WTC11 (cell line): ENCODE measurements around the gene MIER2. TPM values are rescaled to one million over a fixed set of nuclear protein-coding genes. Genes with fewer than 3 reads are reported as not detected.
A peak's percentile ranks its signal among the peaks of the same experiment; 100 is the strongest.

ENCODE experiments used
- ATAC-seq: fragments of 200-7000 bp; cut with Tn5 transposase; 2 replicates; pipeline ENCODE4 v1.10.0; 2021; ENCODE audit warnings: mild to moderate bottlenecking, moderate library complexity
- CTCF ChIA-PET: fragments of 300-600 bp; sonication (Branson Sonifier 250); formaldehyde crosslinking; loops from one replicate; lab custom pipeline; 2021; ENCODE audit warnings: antibody characterized with exemption; lab: Charles Lee
- POLR2A ChIA-PET: fragments of 350-600 bp; sonication (Branson Sonifier 250); formaldehyde crosslinking; loops from one replicate; lab custom pipeline; 2021; ENCODE audit warnings: antibody characterized with exemption; lab: Charles Lee
- DNase-seq: peaks from one replicate; pipeline ENCODE4 v3.0.0; 2021; ENCODE audit warnings: low spot score
- H3K27ac Mint-ChIP-seq: 2 replicates; pipeline ENCODE4 v1.8.0; 2021; ENCODE audit warnings: mixed read lengths
- H3K27me3 Mint-ChIP-seq: 2 replicates; pipeline ENCODE4 v1.8.0; 2021; ENCODE audit warnings: low read depth, mild to moderate bottlenecking, moderate library complexity, mixed read lengths
- H3K36me3 Mint-ChIP-seq: 2 replicates; pipeline ENCODE4 v1.8.0; 2021; ENCODE audit warnings: mixed read lengths
- H3K4me1 Mint-ChIP-seq: 2 replicates; pipeline ENCODE4 v1.8.0; 2022; ENCODE audit warnings: mixed read lengths
- H3K4me3 Mint-ChIP-seq: 2 replicates; pipeline ENCODE4 v1.8.0; 2021; ENCODE audit warnings: mild to moderate bottlenecking, moderate library complexity, mixed read lengths
- H3K9me3 Mint-ChIP-seq: 2 replicates; pipeline ENCODE4 v1.8.0; 2021; ENCODE audit warnings: mixed read lengths
- ARID4B ChIP-seq: sonication (generic); formaldehyde crosslinking; IDR thresholded peaks from 2 replicates; pipeline ENCODE4 v1.8.0; 2023; ENCODE audit warnings: missing genetic modification reagents, mild to moderate bottlenecking, borderline replicate concordance
- ATF1 ChIP-seq: sonication (generic); formaldehyde crosslinking; IDR thresholded peaks from 2 replicates; pipeline ENCODE4 v1.8.1; 2023; ENCODE audit warnings: mild to moderate bottlenecking, moderate library complexity, missing genetic modification reagents
- ATF3 ChIP-seq: sonication (generic); formaldehyde crosslinking; conservative IDR thresholded peaks from 2 replicates; pipeline ENCODE4 v1.8.1; 2022; ENCODE audit warnings: mild to moderate bottlenecking, missing genetic modification reagents
- CTCF ChIP-seq: fragments of 200-600 bp; IDR thresholded peaks from 2 replicates; pipeline ENCODE4 v1.8.0; 2022; ENCODE audit warnings: antibody characterized with exemption
- EMX1 ChIP-seq: fragments of 250-450 bp; sonication (Bioruptor Pico); IDR thresholded peaks from 2 replicates; pipeline ENCODE4 v1.8.0; 2021; ENCODE audit warnings: mild to moderate bottlenecking
- ERG ChIP-seq: fragments of 250-450 bp; sonication (Bioruptor Pico); IDR thresholded peaks from 2 replicates; pipeline ENCODE4 v1.8.0; 2021; ENCODE audit warnings: mild to moderate bottlenecking
- FOXP1 ChIP-seq: sonication (generic); formaldehyde crosslinking; IDR thresholded peaks from 2 replicates; pipeline ENCODE4 v1.8.0; 2022; ENCODE audit warnings: missing genetic modification reagents, mild to moderate bottlenecking, moderate library complexity, borderline replicate concordance
- HMGA2 ChIP-seq: fragments of 250-450 bp; sonication (Bioruptor Pico); IDR thresholded peaks from 2 replicates; pipeline ENCODE4 v1.4.0; 2021; ENCODE audit warnings: mild to moderate bottlenecking, moderate library complexity
- IRF2 ChIP-seq: sonication (generic); formaldehyde crosslinking; IDR thresholded peaks from 2 replicates; pipeline ENCODE4 v1.8.0; 2022; ENCODE audit warnings: low read depth, missing genetic modification reagents, borderline replicate concordance
- MAX ChIP-seq: sonication (generic); formaldehyde crosslinking; IDR thresholded peaks from 2 replicates; pipeline ENCODE4 v1.8.0; 2022; ENCODE audit warnings: mild to moderate bottlenecking, missing genetic modification reagents
- MYBL2 ChIP-seq: sonication (generic); formaldehyde crosslinking; IDR thresholded peaks from 2 replicates; pipeline ENCODE4 v1.8.1; 2023; ENCODE audit warnings: mild to moderate bottlenecking, moderate library complexity, missing genetic modification reagents
- TCF7 ChIP-seq: sonication (generic); formaldehyde crosslinking; IDR thresholded peaks from 2 replicates; pipeline ENCODE4 v1.8.0; 2022; ENCODE audit warnings: mild to moderate bottlenecking, low read depth, missing genetic modification reagents, moderate library complexity
- ZNF138 ChIP-seq: sonication (generic); formaldehyde crosslinking; conservative IDR thresholded peaks from 2 replicates; pipeline ENCODE4 v1.8.1; 2022; ENCODE audit warnings: mild to moderate bottlenecking, moderate library complexity, missing genetic modification reagents
- ZNF219 ChIP-seq: sonication (generic); formaldehyde crosslinking; IDR thresholded peaks from 2 replicates; pipeline ENCODE4 v1.8.0; 2023; ENCODE audit warnings: missing genetic modification reagents, mild to moderate bottlenecking, borderline replicate concordance
- ZNF416 ChIP-seq: fragments of 250-450 bp; sonication (Bioruptor Pico); IDR thresholded peaks from 2 replicates; pipeline ENCODE4 v1.9.0; 2021; ENCODE audit warnings: mild to moderate bottlenecking, inconsistent platforms
- ZSCAN18 ChIP-seq: fragments of 250-450 bp; sonication (Bioruptor Pico); IDR thresholded peaks from 2 replicates; pipeline ENCODE4 v2.1.2; 2022; ENCODE audit warnings: mild to moderate bottlenecking, moderate library complexity
- total RNA-seq: library from RNA; stranded (reverse); gene quantifications from 3 replicates; pipeline ENCODE4 v1.2.3, GENCODE V29; 2021

Gene MIER2
- total RNA-seq, 1 experiment from 2014 or later: 56.3 TPM

- no peak for TF ChIP-seq MYBL2 (CRISPR knock-in tag)
- no peak for TF ChIP-seq HMGA2 (CRISPR knock-in tag)
- no peak for TF ChIP-seq ZNF138 (CRISPR knock-in tag)
- TF ChIP-seq IRF2 (CRISPR knock-in tag): no peak
- no peak for TF ChIP-seq ATF1 (CRISPR knock-in tag)
Measured at GRCh38 chr19:292951-293350, 51.6 kb downstream of the MIER2 start (continued).

GRCh38 chr19:292281-292884, 52.2 kb downstream of the MIER2 start:
- H3K4me3 Mint-ChIP-seq: no peak overlapping the region
- ChIA-PET CTCF (interaction anchor here (0.9 to 1.1 kb wide), 3 partner anchors 26 to 203 kb away, joined by 3 read pairs; no protein-coding TSS in a partner anchor), POLR2A (no interaction called here)
- DNase-seq (no peak), ATAC-seq (no peak)
- no peaks in the 10 kb centered on the region for H3K9me3 Mint-ChIP-seq
- no peak overlapping the region for H3K27ac Mint-ChIP-seq
- peaks cover 13% of the 10 kb centered on the region for H3K27me3 Mint-ChIP-seq
- H3K36me3 Mint-ChIP-seq: peaks cover 1% of the 10 kb centered on the region
- peaks cover 49% of the 10 kb centered on the region for H3K4me1 Mint-ChIP-seq
- TF ChIP-seq ZSCAN18 (CRISPR knock-in tag): no peak
- TF ChIP-seq ATF3 (CRISPR knock-in tag): no peak

GRCh38 chr19:291561-292280, 52.9 kb downstream of the MIER2 start:
- Mint-ChIP-seq H3K4me3 (no peak overlapping the region), H3K4me1 (peaks cover 50% of the 10 kb centered on the region), H3K9me3 (no peaks in the 10 kb centered on the region), H3K27ac (no peak overlapping the region), H3K27me3 (peaks cover 13% of the 10 kb centered on the region), H3K36me3 (peaks cover 8% of the 10 kb centered on the region)
- DNase-seq (peak; percentile 54), ATAC-seq (no peak)
- no peak for TF ChIP-seq CTCF
- TF ChIP-seq ERG (CRISPR knock-in tag): no peak
- TF ChIP-seq ZNF416 (CRISPR knock-in tag): peak; percentile 18; the same call in 1 of the 2 replicates
- POLR2A ChIA-PET: no interaction called here
- CTCF ChIA-PET: interaction anchor here (0.9 to 1.0 kb wide), 2 partner anchors 25 to 203 kb away, joined by 3 read pairs; no protein-coding TSS in a partner anchor

- Mint-ChIP-seq H3K36me3 (peaks cover 12% of the 10 kb centered on the region), H3K9me3 (no peaks in the 10 kb centered on the region), H3K27ac (peak within 1 kb of the TSS; percentile 100), H3K4me3 (peak within 1 kb of the TSS; percentile 81), H3K27me3 (peaks cover 13% of the 10 kb centered on the region), H3K4me1 (peaks cover 45% of the 10 kb centered on the region)
- ChIA-PET POLR2A (no interaction called here), CTCF (no interaction called here)
- DNase-seq (peak; percentile 57), ATAC-seq (no peak)
- TF ChIP-seq TCF7 (0 out of 2 replicates have a peak, but pooled peaks have one; percentile 52), ZNF219 (0 out of 2 replicates have a peak, but pooled peaks have one; percentile 13), FOXP1 (CRISPR knock-in tag) (peak; percentile 69; the same call in 1 of the 2 replicates), MAX (CRISPR knock-in tag) (peak; percentile 76; the same call in 1 of the 2 replicates), ARID4B (CRISPR knock-in tag) (peak; percentile 75), EMX1 (CRISPR knock-in tag) (no peak)
Measured at GRCh38 chr19:291006-291521, 53.5 kb downstream of the MIER2 start, which contains the start of gene PLPP2. TSS of gene PLPP2 (minus strand) at chr19:291403. CDS start at chr19:291336, 67 bp downstream.
